ENCODE measurements around the gene PPP1R3G.

Gene PPP1R3G

GRCh38 chr6:5073992-5074391 is 11.1 kb upstream of the PPP1R3G start:
- no peak for DNase-seq

- DNase-seq = no peak
Observed at GRCh38 chr6:5076931-5077330, 8.2 kb upstream of the PPP1R3G start.

GRCh38 chr6:5078121-5078669 is 6.9 kb upstream of the PPP1R3G start:
- DNase-seq = no peak

GRCh38 chr6:5079692-5080091 is 5.4 kb upstream of the PPP1R3G start:
- no peak for DNase-seq

GRCh38 chr6:5080574-5080973 is 4.6 kb upstream of the PPP1R3G start:
- DNase-seq = no peak

- no peak for DNase-seq
Observed at GRCh38 chr6:5081182-5081581, 4.0 kb upstream of the PPP1R3G start.

- DNase-seq = no peak
Observed at GRCh38 chr6:5081955-5082354, 3.2 kb upstream of the PPP1R3G start.

GRCh38 chr6:5082487-5083306 is 2.4 kb upstream of the PPP1R3G start:
- no peak for DNase-seq

GRCh38 chr6:5083307-5083583 is 1.9 kb upstream of the PPP1R3G start:
- no peak for DNase-seq

GRCh38 chr6:5083813-5084359 is 1.3 kb upstream of the PPP1R3G start:
- no peak for DNase-seq

GRCh38 chr6:5084360-5084780 is 771 bp upstream of the PPP1R3G start:
- DNase-seq = no peak

GRCh38 chr6:5085648-5086293 is 630 bp downstream of the PPP1R3G start:
- DNase-seq = no peak

GRCh38 chr6:5086294-5086890 is 1.3 kb downstream of the PPP1R3G start:
- DNase-seq = no peak

GRCh38 chr6:5087389-5087788 is 2.2 kb downstream of the PPP1R3G start:
- no peak for DNase-seq

- DNase-seq = no peak
Observed at GRCh38 chr6:5088780-5089179, 3.6 kb downstream of the PPP1R3G start.

GRCh38 chr6:5089481-5090438 is 4.6 kb downstream of the PPP1R3G start:
- no peak for DNase-seq

- no peak for DNase-seq
Observed at GRCh38 chr6:5090603-5091002, 5.5 kb downstream of the PPP1R3G start.

- DNase-seq = no peak
Observed at GRCh38 chr6:5091210-5092069, 6.3 kb downstream of the PPP1R3G start.

GRCh38 chr6:5093231-5094015 is 8.3 kb downstream of the PPP1R3G start:
- DNase-seq = no peak

- no peak for DNase-seq
Observed at GRCh38 chr6:5094327-5094726, 9.2 kb downstream of the PPP1R3G start.

- no peak for DNase-seq
Observed at GRCh38 chr6:5095236-5095635, 10.1 kb downstream of the PPP1R3G start.
